ENCODE data around the gene TNRC6C.
"Not testable (repeated sequence)": the region's sequence is repeated elsewhere in the genome, so short reads cannot be mapped to it uniquely, and the experiment has no call there.

TNRC6C gene

GRCh38 chr17:78040440-78041385 lies 82.2 kb downstream of the TNRC6C start:
- peak overlapping the region; percentile 54 for H3K27ac ChIP-seq
- DNase-seq (ENCODE audit: low read depth, low spot score): no peak

GRCh38 chr17:78041386-78042179 lies 83.1 kb downstream of the TNRC6C start:
- DNase-seq (ENCODE audit: low read depth, low spot score): no peak
- peak overlapping the region; percentile 54 for H3K27ac ChIP-seq

GRCh38 chr17:78042542-78042941 lies 84.0 kb downstream of the TNRC6C start:
- DNase-seq (ENCODE audit: low read depth, low spot score): no peak

GRCh38 chr17:78043031-78043430 lies 84.5 kb downstream of the TNRC6C start:
- no peak for DNase-seq (ENCODE audit: low read depth, low spot score)
- no peak overlapping the region for H3K27ac ChIP-seq

More at GRCh38 chr17:78042542-78042941, 84.0 kb downstream of the TNRC6C start:
- no peak overlapping the region for H3K27ac ChIP-seq

GRCh38 chr17:78044280-78044835 lies 85.9 kb downstream of the TNRC6C start:
- DNase-seq (ENCODE audit: low read depth, low spot score): no peak
- H3K27ac ChIP-seq: no peak overlapping the region

- DNase-seq (ENCODE audit: low read depth, low spot score): no peak
- no peak overlapping the region for H3K27ac ChIP-seq
These were observed 86.8 kb downstream of the TNRC6C start for GRCh38 chr17:78045316-78045715.

GRCh38 chr17:78046923-78047322 lies 88.4 kb downstream of the TNRC6C start:
- DNase-seq (ENCODE audit: low read depth, low spot score): no peak
- H3K27ac ChIP-seq: no peak overlapping the region

GRCh38 chr17:78048346-78049292 lies 90.1 kb downstream of the TNRC6C start:
- no peak overlapping the region for H3K27ac ChIP-seq
- DNase-seq (ENCODE audit: low read depth, low spot score): no peak

- no peak overlapping the region for H3K27ac ChIP-seq
- no peak for DNase-seq (ENCODE audit: low read depth, low spot score)
These were observed 91.1 kb downstream of the TNRC6C start for GRCh38 chr17:78049609-78050008.

GRCh38 chr17:78051186-78051972 lies 92.9 kb downstream of the TNRC6C start:
- H3K27ac ChIP-seq: no peak overlapping the region
- DNase-seq (ENCODE audit: low read depth, low spot score): no peak

GRCh38 chr17:78053777-78054468 lies 95.4 kb downstream of the TNRC6C start:
- no peak for DNase-seq (ENCODE audit: low read depth, low spot score)

GRCh38 chr17:78057113-78057740 lies 98.7 kb downstream of the TNRC6C start:
- DNase-seq (ENCODE audit: low read depth, low spot score): no peak
- no peak overlapping the region for H3K27ac ChIP-seq

More at GRCh38 chr17:78053777-78054468, 95.4 kb downstream of the TNRC6C start:
- H3K27ac ChIP-seq: no peak overlapping the region

- no peak for DNase-seq (ENCODE audit: low read depth, low spot score)
- H3K27ac ChIP-seq: no peak overlapping the region
These were observed 99.5 kb downstream of the TNRC6C start for GRCh38 chr17:78058001-78058400.

- H3K27ac ChIP-seq: no peak overlapping the region
These were observed 100.1 kb downstream of the TNRC6C start for GRCh38 chr17:78058581-78058980.

GRCh38 chr17:78062596-78062995 lies 104.1 kb downstream of the TNRC6C start:
- H3K27ac ChIP-seq: no peak overlapping the region
- DNase-seq (ENCODE audit: low read depth, low spot score): no peak

More at GRCh38 chr17:78058581-78058980, 100.1 kb downstream of the TNRC6C start:
- DNase-seq (ENCODE audit: low read depth, low spot score): no peak

- DNase-seq (ENCODE audit: low read depth, low spot score): no peak
- no peak overlapping the region for H3K27ac ChIP-seq
These were observed 105.0 kb downstream of the TNRC6C start for GRCh38 chr17:78063489-78063888.

- H3K27ac ChIP-seq: no peak overlapping the region
- no peak for DNase-seq (ENCODE audit: low read depth, low spot score)
These were observed 106.2 kb downstream of the TNRC6C start for GRCh38 chr17:78064708-78065107.

GRCh38 chr17:78066976-78067375 lies 108.5 kb downstream of the TNRC6C start:
- not testable (repeated sequence) for DNase-seq (ENCODE audit: low read depth, low spot score); H3K27ac ChIP-seq
